GM20000 (cell line): Measurements from ENCODE around the gene FAM149B1.

Experiments
- DNase-seq: peaks from one replicate; pipeline ENCODE4 v3.0.0; 2012; ENCODE audit warnings: low spot score
- TF ChIP-seq, protein P1 (sequence below): IDR thresholded peaks from 2 replicates; pipeline ENCODE4 v1.5.1; 2012; ENCODE audit warnings: mild to moderate bottlenecking, control low read depth; ENCODE audit errors: extremely low read depth, missing control alignments

FAM149B1 gene

DNA sequence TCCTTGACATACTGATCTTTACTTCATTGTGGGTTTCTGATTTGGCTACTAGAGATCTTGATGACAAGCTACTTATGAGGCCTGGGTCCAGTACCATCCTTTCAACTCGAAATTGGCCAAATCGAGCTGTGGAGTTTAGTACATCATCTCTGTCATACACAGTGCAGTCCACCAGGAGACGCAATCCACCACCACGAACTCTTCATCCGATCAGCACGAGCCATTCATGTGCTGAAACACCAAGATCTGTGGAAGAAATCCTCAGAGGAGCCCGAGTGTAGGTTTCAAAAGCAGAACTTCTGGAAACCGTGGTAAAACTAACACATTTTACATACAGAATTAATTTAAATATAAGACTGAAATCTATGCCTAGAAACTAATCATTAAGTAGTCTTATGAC lies 65.0 kb downstream of the FAM149B1 start:
- DNase-seq, result no peak

DNA sequence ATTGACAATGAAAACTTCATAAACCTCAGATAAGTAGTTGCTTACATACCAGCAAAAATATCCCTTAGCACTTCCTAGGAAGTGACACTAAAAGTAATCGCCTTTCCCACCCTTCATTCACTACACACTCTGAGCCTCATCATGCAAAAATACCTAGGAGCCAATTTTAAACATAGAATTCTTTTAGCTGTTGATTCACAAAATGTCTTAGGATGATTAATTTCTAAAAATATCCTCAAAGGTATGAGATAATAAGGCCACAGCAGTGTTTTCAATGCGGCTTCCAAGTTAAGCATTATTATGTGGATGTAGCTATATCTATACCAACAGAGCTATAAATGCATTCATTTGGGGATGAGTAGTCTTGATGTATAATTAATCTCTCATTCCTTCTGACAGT lies 66.0 kb downstream of the FAM149B1 start:
- DNase-seq, result no peak
- TF ChIP-seq, protein P1, sequence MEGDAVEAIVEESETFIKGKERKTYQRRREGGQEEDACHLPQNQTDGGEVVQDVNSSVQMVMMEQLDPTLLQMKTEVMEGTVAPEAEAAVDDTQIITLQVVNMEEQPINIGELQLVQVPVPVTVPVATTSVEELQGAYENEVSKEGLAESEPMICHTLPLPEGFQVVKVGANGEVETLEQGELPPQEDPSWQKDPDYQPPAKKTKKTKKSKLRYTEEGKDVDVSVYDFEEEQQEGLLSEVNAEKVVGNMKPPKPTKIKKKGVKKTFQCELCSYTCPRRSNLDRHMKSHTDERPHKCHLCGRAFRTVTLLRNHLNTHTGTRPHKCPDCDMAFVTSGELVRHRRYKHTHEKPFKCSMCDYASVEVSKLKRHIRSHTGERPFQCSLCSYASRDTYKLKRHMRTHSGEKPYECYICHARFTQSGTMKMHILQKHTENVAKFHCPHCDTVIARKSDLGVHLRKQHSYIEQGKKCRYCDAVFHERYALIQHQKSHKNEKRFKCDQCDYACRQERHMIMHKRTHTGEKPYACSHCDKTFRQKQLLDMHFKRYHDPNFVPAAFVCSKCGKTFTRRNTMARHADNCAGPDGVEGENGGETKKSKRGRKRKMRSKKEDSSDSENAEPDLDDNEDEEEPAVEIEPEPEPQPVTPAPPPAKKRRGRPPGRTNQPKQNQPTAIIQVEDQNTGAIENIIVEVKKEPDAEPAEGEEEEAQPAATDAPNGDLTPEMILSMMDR, result no peak

More for the DNA sequence above, 65.0 kb downstream of the FAM149B1 start:
- TF ChIP-seq, protein P1, result no peak

DNA sequence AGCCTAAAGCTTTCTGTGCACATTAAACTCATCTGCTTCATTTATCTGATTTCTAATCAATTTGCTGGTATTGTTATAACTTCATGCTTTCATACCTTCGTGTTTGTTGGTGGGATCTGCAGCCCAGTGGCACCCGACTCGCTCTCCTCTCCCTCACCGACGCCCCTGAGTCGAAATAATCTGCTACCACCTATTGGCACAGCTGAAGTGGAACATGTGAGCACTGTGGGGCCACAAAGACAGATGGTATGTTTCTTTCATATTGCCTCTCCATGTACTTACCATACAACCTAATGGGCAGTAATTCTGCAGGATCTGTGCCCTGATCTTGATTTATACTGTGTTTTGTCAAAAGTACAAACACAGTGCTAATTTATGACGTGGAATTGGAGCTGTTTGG lies 66.8 kb downstream of the FAM149B1 start:
- no peak for DNase-seq
- TF ChIP-seq, protein P1, result no peak

DNA sequence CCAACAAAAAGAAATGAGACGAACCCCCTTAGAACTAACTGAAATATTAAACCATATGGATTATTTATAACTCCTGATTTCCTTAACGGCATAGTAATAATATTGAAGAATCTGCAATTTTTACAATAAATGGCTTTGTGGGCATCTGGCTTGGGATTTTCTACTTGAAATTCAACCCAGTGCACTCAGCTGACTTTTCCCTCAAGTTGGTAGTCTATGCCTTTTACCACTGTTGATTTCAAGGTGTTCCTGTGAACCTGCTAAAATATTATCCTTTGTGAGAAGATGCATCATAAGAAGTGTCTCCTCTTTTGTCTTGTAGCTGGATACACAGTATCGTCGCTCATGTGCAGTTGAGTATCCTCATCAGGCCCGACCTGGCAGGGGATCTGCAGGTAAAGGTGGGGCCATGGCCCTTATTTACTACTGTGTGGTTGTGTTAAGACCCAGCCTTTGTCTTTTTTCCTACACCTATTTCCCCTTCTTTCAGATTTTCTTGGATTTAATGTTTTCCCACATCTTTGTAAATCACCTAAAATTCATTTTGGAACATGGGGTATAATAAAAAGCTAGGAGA lies 71.2 kb downstream of the FAM149B1 start:
- no peak for DNase-seq

DNA sequence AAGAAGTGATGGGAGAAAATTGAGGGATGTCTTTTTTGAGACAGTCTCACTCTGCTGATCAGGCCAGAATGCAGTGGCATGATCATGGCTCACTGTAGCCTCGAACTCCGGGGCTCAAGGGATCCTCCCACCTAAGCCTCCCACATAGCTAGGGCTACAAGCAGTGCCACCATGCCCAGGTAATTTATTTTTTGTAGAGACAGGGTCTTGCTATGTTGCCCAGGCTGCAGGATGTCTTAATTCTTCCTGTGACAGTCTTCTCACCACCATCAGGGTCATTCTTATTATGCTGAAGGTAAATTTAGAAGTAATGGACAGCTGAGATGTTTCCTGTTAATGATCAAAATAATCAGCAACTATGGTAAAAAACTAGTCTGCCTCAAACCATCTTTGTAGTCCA lies 72.0 kb downstream of the FAM149B1 start:
- DNase-seq, result no peak
- TF ChIP-seq, protein P1, result no peak

More for the DNA sequence above, 71.2 kb downstream of the FAM149B1 start:
- TF ChIP-seq, protein P1, result no peak

DNA sequence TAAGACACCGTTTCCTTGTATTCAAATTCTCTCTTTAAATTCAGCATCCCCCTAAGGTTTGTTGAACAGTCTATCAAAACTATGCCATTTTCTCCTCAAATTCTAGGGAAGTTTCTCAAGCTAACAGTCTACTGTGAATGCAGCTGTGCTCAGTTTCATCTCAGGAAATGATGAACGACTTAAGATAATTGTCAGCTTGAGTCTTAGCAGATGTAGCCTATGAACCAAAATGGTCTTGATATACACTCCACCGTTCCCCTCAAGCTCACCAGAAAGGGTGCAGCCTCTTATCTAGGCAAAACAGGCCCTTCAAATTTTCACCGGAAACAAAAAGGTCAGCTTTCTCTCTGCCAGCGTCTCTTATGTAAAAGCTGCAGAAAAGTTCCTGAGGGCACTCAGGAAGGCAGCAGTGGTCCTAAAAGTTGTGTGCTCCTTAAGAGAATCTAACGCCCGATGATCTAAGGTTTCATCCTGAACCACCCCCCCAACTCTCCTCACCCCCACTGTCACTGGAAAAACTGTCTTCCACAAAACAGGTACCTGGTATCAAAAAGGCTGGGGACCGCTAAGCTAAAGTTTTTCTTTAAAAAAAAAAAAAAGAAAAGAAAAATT lies 77.1 kb downstream of the FAM149B1 start:
- TF ChIP-seq, protein P1, result no peak
- no peak for DNase-seq

DNA sequence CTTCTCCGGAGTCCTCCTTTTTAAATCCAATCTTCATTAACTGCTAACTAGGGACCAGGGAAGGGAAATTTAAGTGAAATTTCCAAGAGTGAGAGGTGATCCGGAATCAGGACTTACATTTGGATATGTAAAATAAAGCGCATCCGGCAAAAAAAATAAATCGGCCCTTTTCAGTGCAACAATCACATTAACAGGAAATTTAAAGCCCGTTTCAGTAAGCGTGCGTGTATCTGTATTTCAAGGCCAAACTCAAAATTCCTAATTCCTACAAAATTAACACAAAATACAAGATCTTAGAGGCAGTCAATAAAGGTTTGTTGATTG lies 78.4 kb downstream of the FAM149B1 start:
- DNase-seq, result no peak
- TF ChIP-seq, protein P1, result no peak
